Activated CD4-positive, alpha-beta memory T cell treated with anti-CD3 and anti-CD28 coated beads, Interleukin-2, amount 10 ng/mL, durations not matched to agents 7 days and 5 days (primary cell): ENCODE results near the gene MED12L. TPM values are rescaled to one million over a fixed set of nuclear protein-coding genes. Genes with fewer than 3 reads are reported as not detected.
"Not testable (repeated sequence)": the region's sequence is repeated elsewhere in the genome, so short reads cannot be mapped to it uniquely, and the experiment has no call there.

Experiments used
- CTCF ChIA-PET: fragments of 350-600 bp; sonication (Branson Sonifier 250); formaldehyde crosslinking; loops from one replicate; lab custom pipeline; 2021; ENCODE audit warnings: antibody characterized with exemption, inconsistent platforms; lab: Charles Lee
- POLR2A ChIA-PET: fragments of 350-600 bp; sonication (Branson Sonifier 250); formaldehyde crosslinking; loops from one replicate; lab custom pipeline; 2021; ENCODE audit warnings: antibody characterized with exemption; lab: Charles Lee
- DNase-seq: peaks from one replicate; pipeline ENCODE4 v3.0.0-alpha.2; 2020
- H3K27ac Mint-ChIP-seq: one replicate; pipeline ENCODE4 v1.8.0; 2021; ENCODE audit warnings: mild to moderate bottlenecking, mixed read lengths
- H3K27me3 Mint-ChIP-seq: one replicate; pipeline ENCODE4 v1.8.0; 2021; ENCODE audit warnings: mixed read lengths
- H3K36me3 Mint-ChIP-seq: one replicate; pipeline ENCODE4 v1.8.0; 2021; ENCODE audit warnings: low read depth, mixed read lengths
- H3K4me1 Mint-ChIP-seq: one replicate; pipeline ENCODE4 v1.8.0; 2021; ENCODE audit warnings: mixed read lengths
- H3K4me3 Mint-ChIP-seq: one replicate; pipeline ENCODE4 v1.8.0; 2021; ENCODE audit warnings: mild to moderate bottlenecking, mixed read lengths
- H3K9me3 Mint-ChIP-seq: one replicate; pipeline ENCODE4 v1.8.0; 2021; ENCODE audit warnings: mixed read lengths
- total RNA-seq, 2 experiments: library from RNA; stranded (reverse); gene quantifications; one replicate each; pipeline ENCODE4 v1.2.3, GENCODE V29; 2021

MED12L gene
- total RNA-seq, 2 experiments from 2014 or later = 1.6 TPM

GRCh38 chr3:151391720-151392119, 306.3 kb downstream of the MED12L start:
- no peaks in the 10 kb centered on the region for H3K9me3 Mint-ChIP-seq
- peaks cover 4% of the 10 kb centered on the region for H3K4me1 Mint-ChIP-seq
- DNase-seq = no peak
- H3K4me3 Mint-ChIP-seq = no peak overlapping the region
- peaks cover 3% of the 10 kb centered on the region for H3K27me3 Mint-ChIP-seq
- no peak overlapping the region for H3K27ac Mint-ChIP-seq
- CTCF ChIA-PET = no interaction called here
- POLR2A ChIA-PET = no interaction called here
- H3K36me3 Mint-ChIP-seq = no peaks in the 10 kb centered on the region

- H3K36me3 Mint-ChIP-seq, CTCF ChIA-PET, H3K27me3 Mint-ChIP-seq, H3K27ac Mint-ChIP-seq, H3K4me3 Mint-ChIP-seq, H3K4me1 Mint-ChIP-seq, DNase-seq, H3K9me3 Mint-ChIP-seq, POLR2A ChIA-PET: not testable (repeated sequence)
Observed at GRCh38 chr3:151392191-151392590, 306.7 kb downstream of the MED12L start.

GRCh38 chr3:151393146-151393830, 307.8 kb downstream of the MED12L start:
- H3K27me3 Mint-ChIP-seq = peaks cover 3% of the 10 kb centered on the region
- DNase-seq = no peak
- no peaks in the 10 kb centered on the region for H3K36me3 Mint-ChIP-seq
- no peaks in the 10 kb centered on the region for H3K4me1 Mint-ChIP-seq
- no peak overlapping the region for H3K4me3 Mint-ChIP-seq
- no peak overlapping the region for H3K27ac Mint-ChIP-seq
- H3K9me3 Mint-ChIP-seq = no peaks in the 10 kb centered on the region
- ChIA-PET CTCF (no interaction called here), POLR2A (no interaction called here)

- Mint-ChIP-seq H3K4me1 (no peaks in the 10 kb centered on the region), H3K4me3 (no peak overlapping the region)
- CTCF ChIA-PET = no interaction called here
Observed at GRCh38 chr3:151393941-151394340, 308.5 kb downstream of the MED12L start.

GRCh38 chr3:151394611-151395010, 309.1 kb downstream of the MED12L start:
- POLR2A ChIA-PET = no interaction called here
- peaks cover 3% of the 10 kb centered on the region for H3K27me3 Mint-ChIP-seq
- H3K4me1 Mint-ChIP-seq = no peaks in the 10 kb centered on the region
- no peaks in the 10 kb centered on the region for H3K36me3 Mint-ChIP-seq
- no peaks in the 10 kb centered on the region for H3K9me3 Mint-ChIP-seq
- no peak overlapping the region for H3K27ac Mint-ChIP-seq
- no peak overlapping the region for H3K4me3 Mint-ChIP-seq
- CTCF ChIA-PET = no interaction called here
- DNase-seq = no peak

More at GRCh38 chr3:151393941-151394340, 308.5 kb downstream of the MED12L start:
- POLR2A ChIA-PET = no interaction called here
- H3K9me3 Mint-ChIP-seq = no peaks in the 10 kb centered on the region
- no peak for DNase-seq
- H3K27ac Mint-ChIP-seq = no peak overlapping the region
- H3K36me3 Mint-ChIP-seq = no peaks in the 10 kb centered on the region
- peaks cover 3% of the 10 kb centered on the region for H3K27me3 Mint-ChIP-seq

GRCh38 chr3:151395806-151396205, 310.3 kb downstream of the MED12L start:
- Mint-ChIP-seq H3K27me3 (peaks cover 3% of the 10 kb centered on the region), H3K9me3 (no peaks in the 10 kb centered on the region), H3K4me3 (no peak overlapping the region), H3K4me1 (no peaks in the 10 kb centered on the region), H3K27ac (no peak overlapping the region), H3K36me3 (no peaks in the 10 kb centered on the region)
- DNase-seq = no peak
- POLR2A ChIA-PET = no interaction called here
- CTCF ChIA-PET = no interaction called here

GRCh38 chr3:151398895-151399294, 313.4 kb downstream of the MED12L start:
- no peaks in the 10 kb centered on the region for H3K27me3 Mint-ChIP-seq
- H3K4me3 Mint-ChIP-seq = no peak overlapping the region
- H3K27ac Mint-ChIP-seq = no peak overlapping the region
- CTCF ChIA-PET = no interaction called here
- no peaks in the 10 kb centered on the region for H3K36me3 Mint-ChIP-seq
- H3K9me3 Mint-ChIP-seq = no peaks in the 10 kb centered on the region
- POLR2A ChIA-PET = no interaction called here
- DNase-seq = no peak
- peaks cover 2% of the 10 kb centered on the region for H3K4me1 Mint-ChIP-seq

GRCh38 chr3:151400341-151400740, 314.9 kb downstream of the MED12L start:
- H3K27me3 Mint-ChIP-seq = no peaks in the 10 kb centered on the region
- H3K4me1 Mint-ChIP-seq = peaks cover 2% of the 10 kb centered on the region
- CTCF ChIA-PET = no interaction called here

GRCh38 chr3:151402349-151402748, 316.9 kb downstream of the MED12L start:
- Mint-ChIP-seq H3K27me3 (no peaks in the 10 kb centered on the region), H3K27ac (no peak overlapping the region), H3K9me3 (no peaks in the 10 kb centered on the region), H3K36me3 (no peaks in the 10 kb centered on the region), H3K4me3 (no peak overlapping the region), H3K4me1 (peaks cover 2% of the 10 kb centered on the region)
- no peak for DNase-seq
- ChIA-PET CTCF (no interaction called here), POLR2A (no interaction called here)

More at GRCh38 chr3:151400341-151400740, 314.9 kb downstream of the MED12L start:
- POLR2A ChIA-PET = no interaction called here
- H3K9me3 Mint-ChIP-seq = no peaks in the 10 kb centered on the region
- no peak for DNase-seq
- H3K27ac Mint-ChIP-seq = no peak overlapping the region
- H3K36me3 Mint-ChIP-seq = no peaks in the 10 kb centered on the region
- no peak overlapping the region for H3K4me3 Mint-ChIP-seq

GRCh38 chr3:151403246-151403645, 317.8 kb downstream of the MED12L start:
- POLR2A ChIA-PET = no interaction called here
- Mint-ChIP-seq H3K9me3 (no peaks in the 10 kb centered on the region), H3K27me3 (no peaks in the 10 kb centered on the region), H3K27ac (no peak overlapping the region), H3K4me3 (no peak overlapping the region), H3K36me3 (no peaks in the 10 kb centered on the region), H3K4me1 (peaks cover 2% of the 10 kb centered on the region)
- CTCF ChIA-PET = interaction anchor here (0.7 kb wide), 1 partner anchor 15 kb away, joined by 3 read pairs; no protein-coding TSS in a partner anchor
- DNase-seq = no peak

GRCh38 chr3:151404316-151404715, 318.9 kb downstream of the MED12L start:
- no peaks in the 10 kb centered on the region for H3K9me3 Mint-ChIP-seq
- H3K36me3 Mint-ChIP-seq = no peaks in the 10 kb centered on the region
- POLR2A ChIA-PET = no interaction called here
- no peak for DNase-seq
- H3K27ac Mint-ChIP-seq = no peak overlapping the region
- H3K4me1 Mint-ChIP-seq = peaks cover 2% of the 10 kb centered on the region
- H3K27me3 Mint-ChIP-seq = no peaks in the 10 kb centered on the region
- CTCF ChIA-PET = no interaction called here
- no peak overlapping the region for H3K4me3 Mint-ChIP-seq

- Mint-ChIP-seq H3K27me3 (no peaks in the 10 kb centered on the region), H3K9me3 (no peaks in the 10 kb centered on the region), H3K4me3 (no peak overlapping the region), H3K4me1 (no peaks in the 10 kb centered on the region), H3K36me3 (no peaks in the 10 kb centered on the region), H3K27ac (no peak overlapping the region)
- CTCF ChIA-PET = no interaction called here
- POLR2A ChIA-PET = no interaction called here
- no peak for DNase-seq
Observed at GRCh38 chr3:151407928-151408327, 322.5 kb downstream of the MED12L start.

GRCh38 chr3:151410891-151411559, 325.6 kb downstream of the MED12L start:
- Mint-ChIP-seq H3K9me3 (no peaks in the 10 kb centered on the region), H3K27ac (no peak overlapping the region), H3K36me3 (no peaks in the 10 kb centered on the region), H3K27me3 (no peaks in the 10 kb centered on the region), H3K4me1 (no peaks in the 10 kb centered on the region), H3K4me3 (no peak overlapping the region)
- POLR2A ChIA-PET = no interaction called here
- CTCF ChIA-PET = no interaction called here
- no peak for DNase-seq

- Mint-ChIP-seq H3K9me3 (no peaks in the 10 kb centered on the region), H3K27me3 (no peaks in the 10 kb centered on the region), H3K27ac (no peak overlapping the region), H3K4me1 (no peaks in the 10 kb centered on the region), H3K36me3 (no peaks in the 10 kb centered on the region), H3K4me3 (no peak overlapping the region)
- CTCF ChIA-PET = interaction anchor here (1.0 kb wide), 1 partner anchor 11 kb away, joined by 3 read pairs; no protein-coding TSS in a partner anchor
- DNase-seq = no peak
- POLR2A ChIA-PET = no interaction called here
Observed at GRCh38 chr3:151412989-151413388, 327.5 kb downstream of the MED12L start.
